Smooth muscle cell (in vitro differentiated cells): ENCODE data around the gene TGFBRAP1. TPM values are rescaled to one million over a fixed set of nuclear protein-coding genes. Genes with fewer than 3 reads are reported as not detected.

ENCODE experiments used
- DNase-seq: peaks from one replicate; lab custom pipeline; 2025; ENCODE audit not compliant: unreplicated experiment; lab: John Stamatoyannopoulos, UW
- H2AFZ ChIP-seq: fragments of 200-600 bp; sonication (generic); 2 replicates; pipeline ENCODE4 v1.6.0; 2016; ENCODE audit warnings: antibody characterized with exemption, low read depth, mild to moderate bottlenecking
- H3F3A ChIP-seq: fragments of 200-600 bp; sonication (generic); 2 replicates; pipeline ENCODE4 v1.6.0; 2017; ENCODE audit warnings: antibody characterized with exemption, low read depth
- H3K27ac ChIP-seq: fragments of 200-600 bp; sonication (generic); 2 replicates; pipeline ENCODE4 v1.5.1; 2016; ENCODE audit warnings: low read depth, mild to moderate bottlenecking
- H3K27me3 ChIP-seq: fragments of 200-600 bp; sonication (generic); 2 replicates; pipeline ENCODE4 v1.6.1; 2016; ENCODE audit warnings: low read depth, mild to moderate bottlenecking
- H3K36me3 ChIP-seq: fragments of 200-600 bp; sonication (generic); 2 replicates; pipeline ENCODE4 v1.5.1; 2016; ENCODE audit warnings: low read depth
- H3K4me1 ChIP-seq: fragments of 200-600 bp; sonication (generic); 2 replicates; pipeline ENCODE4 v1.5.1; 2016; ENCODE audit warnings: low read depth
- H3K4me2 ChIP-seq: fragments of 200-600 bp; sonication (generic); 2 replicates; pipeline ENCODE4 v1.6.0; 2016; ENCODE audit warnings: mild to moderate bottlenecking
- H3K4me3 ChIP-seq: fragments of 200-600 bp; sonication (generic); 2 replicates; pipeline ENCODE4 v1.5.1; 2016; ENCODE audit warnings: mild to moderate bottlenecking
- H3K79me2 ChIP-seq: fragments of 200-600 bp; sonication (generic); 2 replicates; pipeline ENCODE4 v1.6.0; 2016; ENCODE audit warnings: low read depth, mild to moderate bottlenecking
- H3K9ac ChIP-seq: fragments of 200-600 bp; sonication (generic); 2 replicates; pipeline ENCODE4 v1.6.0; 2016; ENCODE audit warnings: low read depth
- H3K9me3 ChIP-seq: fragments of 200-600 bp; sonication (generic); replicated peaks from 2 replicates; pipeline ENCODE4 v1.5.1; 2016; ENCODE audit warnings: low read depth
- H4K20me1 ChIP-seq: fragments of 200-600 bp; sonication (generic); 2 replicates; pipeline ENCODE4 v1.6.0; 2016; ENCODE audit warnings: low read depth
- WGBS: methylation state at CpG from one replicate; pipeline ENCODE4 v1.1.7; 2016; ENCODE audit warnings: low lambda C conversion rate; 5-methylcytosine and 5-hydroxymethylcytosine counted together
- polyA plus RNA-seq: library from polyadenylated mRNA; unstranded; fragments of >200 nt; fragmentation: Nextera tagmentation; extraction: Ambion mirVana; gene quantifications from 2 replicates; pipeline ENCODE4 v1.2.1, GENCODE V29; 2016
- total RNA-seq: library from RNA; depleted of rRNA; stranded (reverse); fragments of >200 nt; gene quantifications from 2 replicates; pipeline ENCODE4 v1.2.3, GENCODE V29; 2014
- TF ChIP-seq, protein P1 (sequence below): fragments of 200-600 bp; sonication (generic); IDR thresholded peaks from 2 replicates; pipeline ENCODE4 v1.5.1; 2017; ENCODE audit warnings: borderline replicate concordance, mild to moderate bottlenecking, antibody characterized with exemption; ENCODE audit not compliant: insufficient read depth, poor library complexity, severe bottlenecking

The TGFBRAP1 gene
- total and polyA plus RNA-seq, 2 experiments from 2014 or later = 8.9 to 10.5 TPM

DNA sequence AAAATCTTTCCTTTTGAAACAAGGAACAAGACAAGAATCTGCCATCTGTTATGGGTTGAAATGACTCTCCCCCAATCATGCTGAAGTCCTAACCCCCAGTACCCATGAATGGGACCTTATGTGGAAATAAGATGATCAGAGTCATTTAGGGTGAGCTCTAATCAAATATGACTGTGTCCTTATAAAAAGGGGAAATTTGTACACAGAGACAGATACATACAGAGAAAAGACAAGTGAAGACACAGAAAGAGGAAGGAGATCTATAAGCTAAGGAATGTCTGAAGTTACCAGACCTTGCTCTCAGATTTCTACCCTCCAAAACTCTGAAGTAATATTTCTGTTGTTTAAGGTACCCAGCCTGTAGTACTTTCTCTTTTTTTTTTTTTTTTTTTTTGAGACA is 15.7 kb downstream of the TGFBRAP1 start:
- no peak overlapping the region for H3K9ac ChIP-seq
- H3K27me3 ChIP-seq = no peaks in the 10 kb centered on the region
- no peaks in the 10 kb centered on the region for H3K4me1 ChIP-seq
- TF ChIP-seq, protein P1, sequence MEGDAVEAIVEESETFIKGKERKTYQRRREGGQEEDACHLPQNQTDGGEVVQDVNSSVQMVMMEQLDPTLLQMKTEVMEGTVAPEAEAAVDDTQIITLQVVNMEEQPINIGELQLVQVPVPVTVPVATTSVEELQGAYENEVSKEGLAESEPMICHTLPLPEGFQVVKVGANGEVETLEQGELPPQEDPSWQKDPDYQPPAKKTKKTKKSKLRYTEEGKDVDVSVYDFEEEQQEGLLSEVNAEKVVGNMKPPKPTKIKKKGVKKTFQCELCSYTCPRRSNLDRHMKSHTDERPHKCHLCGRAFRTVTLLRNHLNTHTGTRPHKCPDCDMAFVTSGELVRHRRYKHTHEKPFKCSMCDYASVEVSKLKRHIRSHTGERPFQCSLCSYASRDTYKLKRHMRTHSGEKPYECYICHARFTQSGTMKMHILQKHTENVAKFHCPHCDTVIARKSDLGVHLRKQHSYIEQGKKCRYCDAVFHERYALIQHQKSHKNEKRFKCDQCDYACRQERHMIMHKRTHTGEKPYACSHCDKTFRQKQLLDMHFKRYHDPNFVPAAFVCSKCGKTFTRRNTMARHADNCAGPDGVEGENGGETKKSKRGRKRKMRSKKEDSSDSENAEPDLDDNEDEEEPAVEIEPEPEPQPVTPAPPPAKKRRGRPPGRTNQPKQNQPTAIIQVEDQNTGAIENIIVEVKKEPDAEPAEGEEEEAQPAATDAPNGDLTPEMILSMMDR = no peak
- H3K27ac ChIP-seq = no peak overlapping the region
- no peak overlapping the region for H3K4me3 ChIP-seq
- no peak for DNase-seq
- H3K9me3 ChIP-seq = no peaks in the 10 kb centered on the region
- no peak overlapping the region for H2AFZ ChIP-seq
- H3K4me2 ChIP-seq = no peak overlapping the region
- H3K79me2 ChIP-seq = peaks cover 80% of the 10 kb centered on the region
- H3K36me3 ChIP-seq = no peaks in the 10 kb centered on the region
- peaks cover 6% of the 10 kb centered on the region for H3F3A ChIP-seq
- peaks cover 66% of the 10 kb centered on the region for H4K20me1 ChIP-seq

DNA sequence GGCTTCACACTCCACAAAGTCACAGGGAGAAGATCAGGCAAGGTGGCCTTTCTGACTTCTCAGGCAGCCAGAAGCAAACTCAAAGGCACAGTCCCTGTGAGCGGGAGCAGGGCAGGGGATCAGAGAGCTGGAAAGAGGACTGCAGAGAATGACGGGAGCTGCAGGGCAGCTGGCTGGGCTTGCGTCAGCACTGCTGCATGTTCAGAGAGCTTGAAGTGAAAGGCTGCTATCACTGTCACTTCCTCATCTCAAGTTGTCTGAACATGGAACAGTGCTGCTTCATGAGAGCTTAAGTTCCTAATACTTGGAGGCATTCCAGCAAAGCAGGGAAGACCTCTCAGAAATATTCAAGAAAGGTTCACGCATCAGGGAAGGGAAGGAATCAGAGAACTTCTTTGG is 20.4 kb downstream of the TGFBRAP1 start:
- H2AFZ ChIP-seq = no peak overlapping the region
- peaks cover 48% of the 10 kb centered on the region for H4K20me1 ChIP-seq
- H3K9me3 ChIP-seq = no peaks in the 10 kb centered on the region
- H3K79me2 ChIP-seq = peaks cover 70% of the 10 kb centered on the region
- H3K36me3 ChIP-seq = no peaks in the 10 kb centered on the region
- 29% methylated on average over 4 of the region's 4 CpGs for WGBS
- TF ChIP-seq, protein P1 = no peak
- H3K27ac ChIP-seq = peak overlapping the region; percentile 56
- H3K27me3 ChIP-seq = no peaks in the 10 kb centered on the region
- H3K4me3 ChIP-seq = no peak overlapping the region
- no peak overlapping the region for H3K9ac ChIP-seq
- no peaks in the 10 kb centered on the region for H3K4me1 ChIP-seq
- DNase-seq = peak; percentile 7
- peak overlapping the region; percentile 45 for H3K4me2 ChIP-seq
- H3F3A ChIP-seq = peaks cover 6% of the 10 kb centered on the region

GRCh38 chr2:105308382-105309146 is 21.0 kb downstream of the TGFBRAP1 start:
- Histone ChIP-seq H2AFZ (no peak overlapping the region), H3K27me3 (no peaks in the 10 kb centered on the region), H3K9me3 (no peaks in the 10 kb centered on the region), H3K9ac (no peak overlapping the region), H3K27ac (peak overlapping the region; percentile 56), H3K4me3 (no peak overlapping the region), H4K20me1 (peaks cover 45% of the 10 kb centered on the region), H3K4me2 (peak overlapping the region; percentile 45), H3K36me3 (no peaks in the 10 kb centered on the region), H3K4me1 (no peaks in the 10 kb centered on the region), H3F3A (peaks cover 6% of the 10 kb centered on the region), H3K79me2 (peaks cover 72% of the 10 kb centered on the region)
- no peak for DNase-seq
- 86% methylated on average over 15 of the region's 15 CpGs for WGBS
- TF ChIP-seq, protein P1 = no peak

- H3K9me3 ChIP-seq = no peaks in the 10 kb centered on the region
- H3K4me2 ChIP-seq = no peak overlapping the region
- no peak overlapping the region for H3K27ac ChIP-seq
- 95% methylated on average over 17 of the region's 17 CpGs for WGBS
- peaks cover 48% of the 10 kb centered on the region for H4K20me1 ChIP-seq
- peaks cover 6% of the 10 kb centered on the region for H3F3A ChIP-seq
- no peak overlapping the region for H3K4me3 ChIP-seq
- no peaks in the 10 kb centered on the region for H3K27me3 ChIP-seq
- no peak for DNase-seq
- peaks cover 71% of the 10 kb centered on the region for H3K79me2 ChIP-seq
- TF ChIP-seq, protein P1 = no peak
- no peaks in the 10 kb centered on the region for H3K4me1 ChIP-seq
- no peaks in the 10 kb centered on the region for H3K36me3 ChIP-seq
- H2AFZ ChIP-seq = no peak overlapping the region
- no peak overlapping the region for H3K9ac ChIP-seq
Measured at GRCh38 chr2:105307962-105308361, 21.6 kb downstream of the TGFBRAP1 start.
